B cell (primary cell): ENCODE measurements around the gene VPS39.

Experiments used
- CTCF ChIP-seq: fragments of 200-600 bp; IDR thresholded peaks from one replicate; pipeline ENCODE4 v1.8.0; 2022; ENCODE audit warnings: antibody characterized with exemption, mild to moderate bottlenecking
- EZH2 ChIP-seq: IDR thresholded peaks from 2 replicates; pipeline ENCODE4 v1.6.1; 2012; ENCODE audit warnings: borderline replicate concordance, low read depth, mild to moderate bottlenecking, moderate library complexity, low read length; ENCODE audit not compliant: insufficient read depth, poor library complexity, severe bottlenecking

GRCh38 chr15:42138411-42138810 is 69.7 kb downstream of the VPS39 start:
- TF ChIP-seq CTCF (no peak), EZH2 (no peak)
